GM19043 (cell line): ENCODE results near the gene GPR85.
"Not testable (repeated sequence)": the region's sequence is repeated elsewhere in the genome, so short reads cannot be mapped to it uniquely, and the experiment has no call there.

Experiments
- ATAC-seq: cut with Tn5 transposase; IDR thresholded peaks from one replicate; pipeline ENCODE4 v1.9.1; 2021; ENCODE audit warnings: low read depth; ENCODE audit not compliant: unreplicated experiment

The GPR85 gene

GRCh38 chr7:113086431-113086888 is at the start of gene GPR85:
Gene GPR85, minus strand, starts transcription at chr7:113086827. Its CDS starts 2,106 bp downstream, at chr7:113084721.
- peak; percentile 66 for ATAC-seq

DNA sequence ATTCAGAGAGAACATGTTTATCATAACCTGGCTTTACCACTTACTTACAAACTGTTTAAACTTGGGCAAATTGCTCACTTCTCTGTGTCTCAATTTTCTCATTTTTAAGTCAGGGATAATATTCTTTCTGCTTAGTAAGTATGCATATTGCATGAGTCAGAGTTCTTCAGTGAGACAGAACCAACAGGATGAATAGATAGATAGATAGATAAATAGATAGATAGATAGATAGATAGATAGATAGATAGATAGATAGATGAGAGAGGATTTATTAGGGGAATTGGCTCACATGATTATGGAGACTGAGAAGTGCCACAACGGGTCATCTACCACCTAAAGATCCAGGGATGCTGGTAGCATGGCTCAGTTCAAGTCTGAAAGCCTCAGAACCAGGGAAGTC is 47.4 kb upstream of the GPR85 start:
- no peak for ATAC-seq

DNA sequence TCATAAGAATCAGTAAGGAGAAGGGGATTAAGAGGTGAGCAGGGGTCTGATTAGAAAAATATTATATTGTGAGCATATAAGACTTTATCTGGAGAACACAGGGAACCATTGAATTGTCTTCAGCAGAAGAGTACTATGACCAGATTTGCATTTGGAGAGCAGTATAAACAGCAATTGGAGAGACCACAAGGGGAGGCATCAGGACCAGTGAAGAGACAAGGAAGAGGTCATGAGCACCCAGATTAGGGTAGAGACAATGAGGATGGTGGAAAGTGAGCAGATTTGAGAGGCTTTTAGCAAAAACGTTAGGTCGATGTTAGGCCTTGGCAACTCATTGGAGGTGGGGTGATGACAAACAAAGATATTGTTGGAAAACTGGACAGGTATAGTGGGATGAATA is 44.7 kb upstream of the GPR85 start:
- no peak for ATAC-seq

DNA sequence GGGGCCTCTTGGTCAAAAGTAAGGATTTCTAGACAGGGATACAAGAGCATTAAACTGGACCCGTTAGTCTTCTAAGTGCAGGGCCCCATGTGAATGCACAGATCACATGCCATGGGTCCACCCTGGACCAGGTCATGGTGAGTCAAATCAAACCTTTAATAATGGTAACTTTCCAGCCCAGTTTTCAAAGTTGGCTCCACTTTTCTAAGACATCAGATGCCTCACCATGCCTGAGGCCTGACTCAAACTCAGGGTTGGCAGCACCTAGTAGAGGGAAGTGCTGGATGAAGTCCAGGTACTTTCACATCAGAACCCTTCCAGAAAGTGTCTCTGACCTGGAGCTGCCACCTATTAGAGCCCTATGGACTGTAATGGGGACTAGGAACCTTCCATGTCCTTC is 41.4 kb upstream of the GPR85 start:
- no peak for ATAC-seq

GRCh38 chr7:113125728-113126127 is 39.1 kb upstream of the GPR85 start:
- ATAC-seq: no peak

DNA sequence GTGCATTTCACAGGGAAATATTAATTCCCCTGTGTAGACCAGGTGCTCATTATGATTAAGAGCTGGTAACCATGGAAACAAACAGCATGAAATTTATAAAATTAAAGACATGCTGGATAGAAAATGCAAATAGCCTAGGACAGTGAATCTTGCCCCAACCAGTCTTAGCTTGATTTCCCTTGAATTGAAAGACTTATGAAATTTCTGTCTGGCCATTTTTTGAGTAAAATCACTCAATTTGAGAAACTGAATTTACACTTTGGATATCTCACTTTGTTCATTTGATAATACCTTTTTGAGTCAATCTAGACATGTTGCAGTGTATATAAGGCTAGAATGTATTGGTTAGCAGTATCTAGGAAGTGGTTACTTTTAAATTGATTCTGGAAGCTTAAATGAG is 36.1 kb upstream of the GPR85 start:
- no peak for ATAC-seq

- no peak for ATAC-seq
These were observed 34.0 kb upstream of the GPR85 start for GRCh38 chr7:113120647-113121046.

DNA sequence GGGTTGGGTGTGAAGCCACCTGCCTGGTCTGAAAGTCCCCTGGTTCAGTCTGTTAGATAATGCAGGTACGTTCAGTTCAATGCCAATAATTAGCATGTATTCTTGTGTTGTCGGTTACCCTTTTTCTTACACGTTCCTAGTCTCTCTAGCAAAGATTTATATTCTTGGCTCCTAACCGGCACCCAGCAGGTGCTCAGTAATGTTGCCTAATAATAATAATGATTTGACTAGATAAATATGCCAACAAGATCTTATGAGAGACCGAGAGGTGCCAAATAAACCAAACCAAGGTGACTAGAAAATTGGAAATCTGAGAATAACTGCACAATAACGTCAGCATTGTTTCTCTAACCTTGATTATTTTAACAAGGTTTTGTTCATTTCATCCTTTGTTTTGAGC is 32.8 kb upstream of the GPR85 start:
- ATAC-seq: no peak

DNA sequence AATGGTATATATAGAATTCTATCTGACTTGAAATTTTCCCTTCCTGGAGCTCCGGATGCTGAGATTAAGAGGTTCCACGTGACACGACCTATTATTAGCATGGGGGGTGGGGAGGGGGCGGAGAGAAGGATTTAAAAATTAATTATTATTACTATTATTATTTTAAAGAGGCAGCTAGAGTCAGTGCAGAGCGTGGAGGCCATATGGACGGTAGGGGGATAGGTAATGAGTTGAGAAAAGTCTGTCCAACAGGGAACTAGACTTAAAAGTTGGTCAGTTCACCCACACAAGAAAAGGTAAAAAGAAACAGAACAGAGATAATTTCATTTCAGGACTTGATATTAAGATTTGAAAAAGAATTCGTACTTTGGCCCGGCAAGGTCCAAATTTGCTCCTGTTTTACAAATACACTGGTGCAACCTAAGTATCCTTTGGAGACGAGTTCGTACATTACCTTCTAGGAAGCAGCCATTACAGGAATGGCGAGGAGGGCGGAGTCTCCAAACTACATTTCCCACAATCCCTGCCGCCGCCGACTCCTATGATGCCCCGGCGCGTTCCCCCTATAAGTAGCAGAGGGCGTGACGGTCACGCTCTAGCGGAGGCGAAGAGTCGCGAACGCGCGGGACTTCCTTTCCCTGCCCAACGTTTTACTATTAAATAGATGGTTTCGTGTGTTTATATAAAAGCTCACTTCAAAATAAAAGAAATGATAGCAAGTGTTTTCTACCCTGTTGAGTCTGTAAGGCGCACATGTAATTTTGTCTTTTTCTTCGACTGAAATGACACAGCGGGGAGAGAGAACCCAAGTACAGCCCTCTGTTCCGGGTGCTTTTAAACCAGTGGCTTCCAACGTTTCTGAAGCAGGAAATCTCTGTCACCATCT is 31.7 kb upstream of the GPR85 start, which contains the start of gene SMIM30:
Gene SMIM30 (minus strand): TSS at position 481 of the 886 bp plus-strand sequence. CDS start 976 bp downstream, outside the sequence.
- peak; percentile 98 for ATAC-seq

- ATAC-seq: not testable (repeated sequence)
These were observed 30.7 kb upstream of the GPR85 start for GRCh38 chr7:113117374-113117774.

- no peak for ATAC-seq
These were observed 27.3 kb upstream of the GPR85 start for GRCh38 chr7:113113912-113114311.

- ATAC-seq: no peak
These were observed 23.1 kb upstream of the GPR85 start for GRCh38 chr7:113109718-113110117.

DNA sequence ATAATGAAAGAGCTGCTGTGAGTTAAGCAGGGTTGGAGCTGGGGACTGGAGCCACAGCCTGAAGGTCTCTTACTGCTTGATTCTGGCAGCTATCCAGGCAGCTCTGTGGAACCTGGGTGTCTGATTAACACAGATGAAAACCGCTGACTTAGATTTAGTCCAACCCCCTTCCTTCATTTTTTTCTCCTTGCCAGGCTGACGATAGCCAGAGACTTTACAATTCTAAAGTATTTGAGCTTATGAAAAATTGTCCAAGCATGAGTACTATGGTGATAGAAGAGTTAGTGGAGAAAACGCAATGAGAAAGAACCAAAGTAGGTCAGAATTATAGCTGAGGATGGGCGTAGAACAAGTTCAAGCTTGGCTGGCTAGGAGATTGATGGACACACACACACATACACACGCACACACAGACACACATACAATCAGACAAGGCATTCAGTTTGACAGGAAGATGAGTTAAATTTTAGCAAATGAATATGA is 13.5 kb upstream of the GPR85 start:
- ATAC-seq: no peak

DNA sequence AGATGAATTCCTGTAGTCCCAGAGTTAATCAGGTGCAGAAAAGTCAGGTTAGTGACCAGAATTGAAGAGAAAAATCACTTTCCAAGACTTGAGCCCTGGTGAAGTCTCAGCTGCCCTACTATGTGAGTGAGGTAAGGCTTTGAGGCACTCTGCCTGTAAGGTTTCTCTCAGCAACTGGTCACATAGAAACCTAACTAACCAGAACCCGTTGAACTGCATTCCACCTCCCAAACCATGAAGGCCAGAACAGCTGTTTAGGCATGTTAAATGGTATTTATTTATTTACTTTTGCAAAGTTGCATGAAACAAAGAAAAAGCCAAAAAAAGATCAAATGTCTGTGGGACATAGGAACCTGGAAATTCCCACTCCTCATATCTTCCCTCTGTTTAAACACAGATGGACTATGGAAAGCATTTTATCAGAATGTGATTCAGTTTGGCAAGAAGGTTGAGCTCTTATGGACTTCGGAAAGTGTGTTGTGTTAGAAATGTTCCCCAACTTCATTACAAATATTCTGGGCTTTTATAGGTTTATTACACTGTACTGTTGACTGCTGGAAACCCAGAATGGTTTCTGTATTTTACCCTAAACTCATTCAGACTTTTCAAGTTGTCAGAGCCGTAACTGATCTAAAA is 12.8 kb upstream of the GPR85 start:
- no peak for ATAC-seq

DNA sequence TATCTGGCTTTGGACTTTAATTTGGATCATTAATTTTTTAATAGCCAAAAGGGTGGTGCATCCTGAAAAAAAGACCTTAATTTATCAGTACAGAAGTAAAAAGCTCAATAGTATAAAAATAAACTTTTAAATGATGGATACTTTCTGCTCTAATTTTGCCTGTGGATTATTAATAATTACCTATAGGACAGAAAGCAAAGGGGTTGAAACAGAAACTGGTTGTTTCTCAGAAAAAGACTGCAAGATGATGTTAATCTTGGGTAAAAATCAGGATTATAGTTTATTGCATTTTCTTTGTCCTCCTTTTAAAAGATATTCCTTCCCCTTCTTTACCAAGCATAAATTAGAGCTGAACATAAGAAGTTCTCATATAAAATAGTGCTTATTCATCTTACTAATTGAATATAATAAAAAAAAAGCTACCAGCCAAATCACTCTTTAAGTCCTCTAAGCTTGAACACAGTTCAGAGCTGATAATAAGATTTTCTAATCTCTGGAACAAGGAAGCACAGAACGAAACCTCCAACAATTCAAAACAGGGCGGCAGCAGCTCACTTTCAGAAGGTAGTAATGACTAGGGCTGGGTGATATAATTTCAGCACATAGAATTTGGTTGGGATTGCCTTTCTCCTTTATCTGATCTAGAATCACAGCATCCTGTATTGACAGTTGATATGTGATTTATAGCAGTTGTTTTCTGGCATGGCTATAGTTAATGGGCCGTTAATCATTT is 8.1 kb upstream of the GPR85 start:
- ATAC-seq: no peak

GRCh38 chr7:113093561-113093960 is 6.9 kb upstream of the GPR85 start:
- peak; percentile 51 for ATAC-seq

DNA sequence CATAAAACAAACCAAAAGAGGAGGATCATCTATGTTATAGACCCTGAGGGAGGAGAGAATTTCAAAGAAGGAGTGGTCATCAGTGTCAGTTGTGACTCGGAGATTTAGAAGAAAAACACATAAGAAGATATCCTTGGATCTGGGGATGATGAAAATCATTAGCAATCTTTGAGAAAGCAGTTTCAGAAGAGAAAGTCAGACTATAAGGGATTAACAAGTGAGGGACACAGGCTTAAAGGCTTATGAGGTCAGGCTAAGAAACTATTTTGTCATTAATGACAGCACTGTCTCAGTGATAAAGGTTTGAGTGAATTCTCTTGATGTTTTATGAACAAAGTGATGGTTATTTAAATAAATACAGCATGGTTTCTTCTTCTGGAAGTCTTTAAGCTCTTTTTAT is 6.1 kb upstream of the GPR85 start:
- ATAC-seq: no peak

DNA sequence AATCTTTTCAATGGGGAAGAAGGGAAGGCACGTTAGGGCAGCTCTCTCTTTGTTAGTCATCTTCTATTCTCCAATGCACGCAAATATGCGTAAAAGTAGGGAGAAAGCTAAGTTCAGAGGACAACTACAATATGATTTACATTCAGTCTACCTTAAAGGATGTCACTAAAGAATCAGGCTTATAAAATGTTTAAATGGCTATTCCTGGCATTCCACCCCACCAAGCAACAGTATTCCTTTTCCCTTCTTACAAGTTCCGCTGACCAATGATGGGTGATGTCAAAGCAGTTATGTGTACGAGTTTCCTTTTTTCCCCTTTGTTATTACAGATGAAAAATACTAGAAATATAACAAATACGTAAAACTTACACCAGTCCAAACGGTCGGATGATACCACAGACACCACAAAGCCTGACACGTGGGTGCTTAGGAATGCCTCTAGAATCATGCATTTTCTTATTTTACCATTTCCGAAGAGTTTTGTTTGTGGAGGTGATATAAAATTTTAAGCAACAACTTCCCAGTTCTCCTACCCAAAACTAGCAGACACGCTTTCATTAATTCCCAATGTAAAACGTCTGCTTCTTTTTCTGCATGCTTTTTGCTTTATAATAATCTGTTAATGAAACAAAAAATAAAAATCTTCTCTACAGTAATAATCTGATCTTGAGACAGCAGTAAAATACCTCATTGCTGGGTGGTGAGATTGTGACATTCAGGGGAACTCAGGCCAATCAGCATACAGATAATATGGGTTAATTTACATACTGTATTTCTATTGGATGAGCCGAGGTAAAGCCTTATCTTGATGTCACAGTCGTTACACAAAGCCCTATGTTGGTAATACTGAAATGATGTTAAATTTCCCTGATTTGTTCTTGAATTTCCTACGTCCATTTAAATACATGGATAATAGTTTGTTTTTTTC is 708 bp upstream of the GPR85 start:
- no peak for ATAC-seq

DNA sequence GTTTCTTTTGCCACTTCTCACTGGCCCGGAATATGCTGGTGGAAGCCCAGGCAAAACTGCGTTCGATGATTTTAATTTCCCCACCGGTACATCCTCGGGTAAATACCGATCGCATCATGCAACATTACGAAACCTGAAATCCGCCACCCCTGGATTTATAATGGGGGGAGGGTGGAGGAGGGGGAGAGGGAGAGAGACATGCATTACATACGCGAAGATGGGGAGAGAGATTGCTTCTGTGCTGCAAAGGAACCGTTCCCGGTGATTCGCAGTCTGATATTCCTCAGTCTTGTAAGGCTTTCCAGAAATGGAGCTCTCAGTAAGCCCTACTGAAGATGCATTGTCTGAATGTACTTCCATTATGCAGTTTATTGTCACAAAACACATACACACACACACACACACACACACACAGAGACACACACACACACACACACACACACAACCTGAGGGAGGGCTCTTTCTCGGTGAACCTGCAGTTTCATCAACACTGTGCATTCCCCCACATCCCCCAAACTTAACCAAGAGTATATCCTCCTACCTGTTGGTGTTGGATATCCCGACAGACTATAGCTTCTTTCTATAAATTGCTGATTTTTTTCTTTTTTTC is 741 bp downstream of the GPR85 start:
- ATAC-seq: peak; percentile 11
